Fibroblast of the conjunctiva (primary cell): ENCODE results near the gene PSENEN.

ENCODE experiments used
- DNase-seq: peaks from one replicate; pipeline ENCODE4 v3.0.0-alpha.2; 2010; ENCODE audit warnings: low read depth

The PSENEN gene, protein sequence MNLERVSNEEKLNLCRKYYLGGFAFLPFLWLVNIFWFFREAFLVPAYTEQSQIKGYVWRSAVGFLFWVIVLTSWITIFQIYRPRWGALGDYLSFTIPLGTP

DNA sequence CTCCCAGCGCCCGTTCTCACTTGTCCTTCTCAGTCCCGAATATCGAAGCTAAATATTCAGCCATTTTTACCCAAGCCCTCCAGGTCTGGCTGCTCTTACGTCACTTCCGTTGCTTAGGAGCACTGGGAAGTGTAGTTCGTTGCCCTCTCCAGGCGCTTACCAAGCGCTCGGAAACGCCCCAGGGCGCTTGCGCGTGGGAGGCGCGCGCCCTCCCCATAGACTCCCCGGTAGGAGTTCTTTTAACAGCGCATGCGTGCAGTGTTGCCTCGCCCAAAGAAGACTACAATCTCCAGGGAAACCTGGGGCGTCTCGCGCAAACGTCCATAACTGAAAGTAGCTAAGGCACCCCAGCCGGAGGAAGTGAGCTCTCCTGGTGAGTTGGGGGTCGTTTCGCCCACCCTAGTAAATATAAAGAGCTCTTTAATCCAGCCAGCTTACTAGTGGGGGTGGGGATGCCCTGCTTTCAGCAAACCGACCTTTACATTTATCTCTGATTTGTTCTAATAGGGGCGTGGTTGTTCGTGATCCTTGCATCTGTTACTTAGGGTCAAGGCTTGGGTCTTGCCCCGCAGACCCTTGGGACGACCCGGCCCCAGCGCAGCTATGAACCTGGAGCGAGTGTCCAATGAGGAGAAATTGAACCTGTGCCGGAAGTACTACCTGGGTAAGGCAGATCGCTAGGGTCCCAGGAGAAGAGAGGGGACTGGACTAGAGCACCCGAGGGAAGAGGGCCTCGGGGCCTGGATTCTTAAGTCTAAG lies at the start of gene PSENEN, which contains the start of gene U2AF1L4:
Gene PSENEN (plus strand): TSS at position 324 of the 759 bp plus-strand sequence. CDS start 280 bp downstream, at position 604.
Gene U2AF1L4 (minus strand): TSS at position 91 of the 759 bp plus-strand sequence. CDS start 27 bp downstream, at position 64.
- DNase-seq = peak; percentile 100

DNA sequence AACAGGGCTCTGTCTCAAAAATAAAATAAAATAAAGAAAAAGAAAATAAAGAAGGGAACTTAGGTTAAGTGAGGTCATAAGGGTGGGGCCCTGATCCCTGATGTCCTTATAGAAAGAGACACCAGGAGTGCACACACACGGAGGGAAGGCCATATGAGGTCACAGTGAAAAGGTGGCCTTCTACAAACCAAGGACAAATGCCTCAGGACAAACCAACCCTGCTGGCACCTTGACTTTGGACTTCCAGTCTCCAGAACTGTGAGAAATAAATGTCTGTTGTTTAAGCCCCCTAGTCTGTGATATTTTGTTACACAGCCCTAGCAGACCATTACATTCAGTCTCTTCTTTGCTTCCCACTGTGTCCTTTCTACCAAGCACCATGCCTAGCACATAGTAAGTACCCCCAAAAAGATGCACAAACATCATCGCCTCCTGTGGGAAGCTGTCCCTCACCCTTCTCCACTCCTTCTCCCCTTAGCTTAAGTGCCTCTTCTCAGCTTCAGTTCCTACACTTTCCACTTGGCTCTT lies 49.5 kb upstream of the PSENEN start:
- no peak for DNase-seq

GRCh38 chr19:35696835-35697234 lies 48.6 kb upstream of the PSENEN start:
- DNase-seq = no peak

DNA sequence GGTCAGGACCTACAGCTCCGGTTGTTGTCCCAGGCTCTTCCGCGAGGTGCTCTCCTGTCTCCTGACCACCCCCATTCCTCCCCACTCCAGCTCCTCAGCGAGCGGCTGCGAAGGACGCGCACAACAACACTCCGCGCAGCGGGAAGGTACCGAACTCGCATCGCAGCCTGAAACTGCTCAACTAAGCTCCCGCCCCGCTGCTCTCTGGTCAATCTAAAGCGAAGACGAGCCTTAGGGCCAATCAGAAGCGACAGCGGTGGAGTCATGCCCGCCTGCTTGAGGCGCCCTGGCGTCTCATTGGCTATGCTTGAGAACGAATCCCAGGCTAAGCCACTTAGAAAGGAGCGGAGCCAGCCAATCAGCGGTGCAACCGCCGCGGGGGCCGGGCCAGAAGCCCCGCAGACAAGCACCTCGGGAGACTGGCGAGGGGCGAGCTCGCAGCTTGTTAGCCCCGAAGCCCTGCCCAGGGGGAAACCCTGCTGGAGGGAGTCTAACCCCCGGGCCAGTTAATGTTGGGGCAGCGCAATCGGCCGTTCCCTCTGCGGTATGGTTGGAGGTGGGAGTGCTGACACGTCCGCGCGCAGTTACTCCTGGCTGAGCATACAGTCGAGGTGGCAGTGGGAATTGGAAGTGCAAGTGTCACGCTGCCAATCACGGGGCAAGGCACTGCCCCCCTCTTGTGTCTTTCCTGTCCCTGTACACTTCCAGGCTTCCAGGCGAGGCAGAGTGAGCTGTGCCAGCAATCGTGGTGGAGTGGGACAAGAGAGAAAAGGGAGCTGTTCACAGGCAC lies 43.0 kb upstream of the PSENEN start:
- peak; percentile 93 for DNase-seq

DNA sequence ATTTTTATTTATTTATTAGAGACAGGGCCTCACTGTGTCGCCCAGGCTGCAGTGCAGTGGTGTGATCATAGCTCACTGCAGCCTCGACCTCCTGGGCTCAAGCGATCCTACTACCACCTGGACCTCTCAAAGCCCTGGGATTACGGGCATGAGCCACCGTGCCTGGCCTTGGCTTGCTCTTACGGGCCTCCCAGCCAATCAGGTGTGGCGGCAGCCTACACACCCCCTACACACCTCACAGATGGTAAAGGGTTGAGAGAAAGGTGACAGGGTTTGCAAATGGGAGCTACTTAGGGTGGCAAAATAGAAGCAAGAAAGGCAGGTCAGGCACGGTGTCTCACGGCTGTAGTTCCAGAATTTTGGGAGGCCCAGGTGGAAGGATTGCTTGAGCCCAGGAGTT lies 42.1 kb upstream of the PSENEN start:
- no peak for DNase-seq

GRCh38 chr19:35704218-35704617 lies 41.2 kb upstream of the PSENEN start, which contains the start of gene ZBTB32:
Gene ZBTB32 (plus strand): TSS chr19:35704558. CDS start chr19:35714627, 10,069 bp downstream.
- DNase-seq = no peak

DNA sequence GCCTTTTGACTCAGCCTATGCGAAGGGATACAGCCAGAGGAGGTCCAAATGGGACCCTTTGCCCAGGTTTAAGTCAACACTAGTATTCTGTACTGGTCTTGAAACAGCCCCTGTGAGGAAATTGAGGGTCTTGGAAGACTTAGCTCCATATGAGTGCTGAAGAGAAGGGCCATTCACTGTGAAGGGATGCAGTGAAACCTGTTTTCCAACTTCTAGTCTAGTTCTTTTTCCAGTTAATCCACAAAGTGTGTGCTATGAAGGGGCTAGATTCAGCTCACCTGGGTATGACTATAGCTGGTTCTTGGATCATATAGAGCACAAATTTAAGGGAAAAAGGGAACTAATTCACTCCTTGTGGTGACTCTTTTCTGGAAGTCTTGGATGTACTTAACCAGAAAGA lies 37.1 kb upstream of the PSENEN start:
- DNase-seq = no peak

- DNase-seq = no peak
Measured at GRCh38 chr19:35710784-35711723, 34.4 kb upstream of the PSENEN start.

DNA sequence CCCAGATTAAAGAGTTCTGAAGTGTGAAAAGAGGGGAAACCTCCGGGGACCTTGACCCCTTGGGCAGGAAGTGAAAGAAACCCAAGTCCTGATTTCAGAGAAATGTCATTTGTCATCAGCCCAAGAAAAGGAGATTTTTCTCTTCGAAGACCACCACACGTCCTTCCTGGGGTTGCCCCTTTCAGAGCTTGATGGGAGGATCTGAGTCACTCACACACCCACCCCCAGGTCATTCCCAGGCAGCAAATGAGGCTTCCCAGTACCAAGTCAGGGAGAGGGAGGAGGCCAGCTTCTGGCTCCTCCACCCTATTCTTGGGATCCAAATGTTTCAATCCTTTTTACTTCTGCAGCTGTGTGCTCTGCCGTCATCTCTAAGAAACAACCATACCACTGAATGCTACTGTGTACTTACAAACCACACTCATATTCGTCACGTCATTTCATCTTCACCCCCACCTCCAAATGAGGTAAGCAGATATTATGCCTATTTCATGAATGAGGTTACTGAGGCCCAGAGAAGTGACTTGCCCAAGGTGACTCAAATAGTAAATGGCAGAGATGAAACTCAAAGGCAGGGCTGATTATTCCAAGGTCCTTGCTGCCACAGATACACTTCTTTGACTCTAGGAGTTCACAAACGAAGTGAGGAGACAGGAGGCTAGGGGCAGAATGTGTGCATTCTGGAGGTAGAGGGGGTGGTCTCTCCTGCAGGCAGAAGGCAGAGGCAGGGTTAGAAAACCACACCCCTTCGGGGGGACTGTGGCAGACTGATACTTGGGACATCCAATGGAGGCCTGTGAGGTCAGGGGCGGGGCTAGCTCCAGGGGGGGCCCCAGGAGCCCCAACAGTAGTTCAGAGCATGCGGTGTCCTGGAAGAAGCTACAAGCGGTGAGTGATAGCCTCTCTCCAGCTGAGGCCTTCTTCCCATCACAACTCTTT lies 32.6 kb upstream of the PSENEN start:
- DNase-seq = no peak

DNA sequence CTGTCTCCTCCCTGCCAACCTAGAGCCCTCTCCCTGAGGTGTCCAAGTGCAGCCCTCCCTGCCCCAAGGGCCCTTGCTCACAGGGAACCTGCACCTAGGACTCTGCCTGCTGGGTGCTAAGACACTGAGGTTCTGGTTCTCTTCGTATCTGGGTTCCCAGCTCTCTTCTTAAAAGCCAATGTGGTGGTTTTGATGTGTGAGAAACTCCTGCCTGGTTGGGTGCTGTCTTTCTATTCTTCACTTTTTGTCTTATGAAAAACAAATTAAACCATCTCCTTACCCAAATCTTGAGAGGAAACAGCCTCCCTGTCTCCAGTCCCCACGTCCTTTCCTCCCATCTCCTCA lies 32.0 kb upstream of the PSENEN start:
- DNase-seq = no peak

- DNase-seq = no peak
Measured at GRCh38 chr19:35713904-35714495, 31.5 kb upstream of the PSENEN start.

DNA sequence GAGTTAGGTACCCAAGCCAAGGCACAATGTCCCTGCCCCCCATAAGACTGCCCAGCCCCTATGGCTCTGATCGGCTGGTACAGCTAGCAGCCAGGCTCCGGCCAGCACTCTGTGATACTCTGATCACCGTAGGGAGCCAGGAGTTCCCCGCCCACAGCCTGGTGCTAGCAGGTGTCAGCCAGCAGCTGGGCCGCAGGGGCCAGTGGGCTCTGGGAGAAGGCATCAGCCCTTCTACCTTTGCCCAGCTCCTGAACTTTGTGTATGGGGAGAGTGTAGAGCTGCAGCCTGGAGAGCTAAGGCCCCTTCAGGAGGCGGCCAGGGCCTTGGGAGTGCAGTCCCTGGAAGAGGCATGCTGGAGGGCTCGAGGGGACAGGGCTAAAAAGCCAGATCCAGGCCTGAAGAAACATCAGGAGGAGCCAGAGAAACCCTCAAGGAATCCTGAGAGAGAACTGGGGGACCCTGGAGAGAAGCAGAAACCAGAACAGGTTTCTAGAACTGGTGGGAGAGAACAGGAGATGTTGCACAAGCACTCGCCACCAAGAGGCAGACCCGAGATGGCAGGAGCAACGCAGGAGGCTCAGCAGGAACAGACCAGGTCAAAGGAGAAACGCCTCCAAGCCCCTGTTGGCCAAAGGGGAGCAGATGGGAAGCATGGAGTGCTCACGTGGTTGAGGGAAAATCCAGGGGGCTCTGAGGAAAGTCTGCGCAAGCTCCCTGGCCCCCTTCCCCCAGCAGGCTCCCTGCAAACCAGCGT lies 30.7 kb upstream of the PSENEN start:
- DNase-seq = no peak

DNA sequence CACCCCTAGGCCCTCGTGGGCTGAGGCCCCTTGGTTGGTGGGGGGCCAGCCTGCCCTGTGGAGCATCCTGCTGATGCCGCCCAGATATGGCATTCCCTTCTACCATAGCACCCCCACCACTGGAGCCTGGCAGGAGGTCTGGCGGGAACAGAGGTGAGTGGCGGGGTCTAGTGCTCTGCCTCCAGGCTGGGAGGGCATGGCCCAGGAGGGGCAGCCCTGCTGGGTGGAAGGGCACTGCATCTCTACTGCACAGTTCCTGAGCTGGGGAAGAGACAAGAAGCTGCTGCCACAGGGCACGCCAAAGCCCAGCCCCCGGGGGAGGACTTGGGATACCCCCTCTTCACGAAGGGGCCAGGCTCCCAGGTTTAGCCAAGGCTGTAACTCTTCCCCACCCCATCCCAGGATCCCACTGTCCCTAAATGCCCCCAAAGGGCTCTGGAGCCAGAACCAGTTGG lies 30.1 kb upstream of the PSENEN start:
- no peak for DNase-seq

GRCh38 chr19:35715981-35716800 lies 29.3 kb upstream of the PSENEN start:
- DNase-seq = no peak

DNA sequence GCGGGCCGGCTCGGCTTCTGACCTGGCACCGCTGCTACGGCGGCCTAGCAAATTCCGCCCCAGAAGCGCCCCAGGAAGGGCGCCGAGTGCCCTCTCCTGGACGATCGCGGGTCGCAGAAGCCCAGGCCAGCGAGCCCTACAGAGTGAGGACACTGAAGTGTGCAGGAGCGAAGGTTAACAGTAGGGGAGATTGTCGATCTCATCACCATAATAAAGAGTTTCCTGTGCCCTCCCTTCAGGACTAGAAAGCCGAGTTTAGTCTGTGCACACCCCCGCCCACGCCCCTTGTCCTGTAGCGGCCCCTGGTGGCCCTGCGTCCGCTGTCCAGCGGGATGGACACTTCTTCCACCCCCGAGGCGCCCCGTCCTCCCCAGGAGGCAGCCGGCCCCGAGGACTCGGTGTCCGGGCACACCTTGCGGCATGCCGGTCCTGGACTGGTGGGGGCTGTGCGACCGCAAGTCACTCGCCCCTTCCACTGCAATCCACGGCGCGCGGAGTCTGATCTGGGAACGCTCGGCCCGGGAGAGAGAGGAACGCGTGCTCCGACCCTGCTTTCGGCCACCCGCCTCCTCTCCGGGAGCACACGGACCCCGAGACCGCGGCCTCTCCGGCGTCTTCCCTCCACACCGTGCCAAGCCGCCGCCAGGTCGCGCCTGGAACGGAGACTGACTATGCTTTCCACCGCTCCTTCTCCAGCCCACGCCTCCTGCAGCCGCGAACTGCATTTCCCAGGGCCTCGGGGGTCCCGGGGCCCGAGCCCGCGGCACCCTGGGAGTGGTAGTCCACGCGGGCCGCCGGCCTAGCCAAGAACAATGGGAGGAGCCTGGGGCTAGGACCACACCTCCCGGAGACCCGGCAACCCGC lies 28.4 kb upstream of the PSENEN start:
- peak; percentile 92 for DNase-seq

DNA sequence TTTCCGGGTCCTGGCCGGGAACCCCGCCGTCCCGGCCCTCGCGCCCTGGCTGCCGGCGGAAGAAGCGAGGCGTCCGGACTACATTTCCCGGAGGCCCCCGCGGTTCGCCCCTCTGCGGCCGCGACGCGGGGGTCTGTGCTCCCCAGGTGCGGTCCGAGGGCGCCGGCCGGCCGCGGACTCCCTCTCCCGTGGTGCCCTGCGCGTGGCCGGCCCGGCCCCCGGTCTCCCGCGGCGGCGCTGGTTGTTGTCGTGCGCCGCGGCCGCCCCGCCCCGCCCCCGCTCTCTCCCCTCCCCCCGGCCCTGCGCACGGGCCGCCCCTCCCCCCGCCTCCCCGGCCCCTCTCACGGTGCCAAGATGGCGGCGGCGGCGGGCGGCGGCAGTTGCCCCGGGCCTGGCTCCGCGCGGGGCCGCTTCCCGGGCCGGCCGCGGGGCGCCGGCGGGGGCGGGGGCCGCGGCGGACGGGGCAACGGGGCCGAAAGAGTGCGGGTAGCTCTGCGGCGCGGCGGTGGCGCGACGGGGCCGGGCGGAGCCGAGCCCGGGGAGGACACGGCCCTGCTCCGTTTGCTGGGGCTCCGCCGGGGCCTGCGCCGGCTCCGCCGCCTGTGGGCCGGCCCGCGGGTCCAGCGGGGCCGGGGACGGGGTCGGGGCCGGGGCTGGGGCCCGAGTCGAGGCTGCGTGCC lies 27.6 kb upstream of the PSENEN start, which contains the start of gene KMT2B:
Gene KMT2B (plus strand): TSS at position 339 of the 680 bp plus-strand sequence. CDS start 16 bp downstream, at position 355.
- no peak for DNase-seq
